ENCODE results near the gene CRK.

CRK gene

DNA sequence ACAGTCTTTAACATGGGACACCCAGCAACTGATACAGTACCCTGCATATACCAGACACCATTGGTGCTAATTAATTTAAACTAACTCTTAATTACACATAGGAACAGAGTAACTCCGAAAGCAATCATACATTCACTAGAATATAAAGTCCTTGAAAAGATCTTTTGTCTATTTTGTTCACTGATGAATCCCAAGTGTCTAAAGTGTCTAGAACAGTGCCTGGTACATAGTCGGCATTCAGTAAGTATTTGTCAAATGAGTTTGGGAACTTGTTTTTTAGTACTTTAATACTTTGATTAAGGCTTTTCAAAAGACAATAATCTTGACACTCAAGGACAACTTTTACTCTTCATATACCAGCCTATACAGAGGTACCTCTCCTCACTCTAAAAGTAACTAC, 69.8 kb downstream of the CRK start:
- Histone ChIP-seq H3K9me3 (ENCODE audit: insufficient read depth, low read length) (no peaks in the 10 kb centered on the region), H3K4me2 (ENCODE audit: low read length) (no peak overlapping the region), H3K79me2 (ENCODE audit: low read length) (peaks cover 100% of the 10 kb centered on the region), H3K36me3 (replicated peaks; ENCODE audit: low read depth, low read length) (peaks cover 5% of the 10 kb centered on the region), H3K27ac (ENCODE audit: low read length) (no peak overlapping the region), H3K4me1 (ENCODE audit: low read length) (no peaks in the 10 kb centered on the region), H3K9ac (ENCODE audit: low read length) (no peak overlapping the region), H2AFZ (ENCODE audit: low read depth, low read length) (no peak overlapping the region), H3K4me3 (ENCODE audit: low read length) (no peak overlapping the region), H4K20me1 (ENCODE audit: insufficient read depth, low read length) (peaks cover 96% of the 10 kb centered on the region), H3K27me3 (ENCODE audit: low read depth, low read length) (no peaks in the 10 kb centered on the region)
- no peak for TF ChIP-seq EZH2phosphoT487 (IDR thresholded peaks at IDR 0.05; ENCODE audit: low read depth)
- no peak for TF ChIP-seq CTCF (IDR thresholded peaks at IDR 0.05; ENCODE audit: low read depth, low read length)

DNA sequence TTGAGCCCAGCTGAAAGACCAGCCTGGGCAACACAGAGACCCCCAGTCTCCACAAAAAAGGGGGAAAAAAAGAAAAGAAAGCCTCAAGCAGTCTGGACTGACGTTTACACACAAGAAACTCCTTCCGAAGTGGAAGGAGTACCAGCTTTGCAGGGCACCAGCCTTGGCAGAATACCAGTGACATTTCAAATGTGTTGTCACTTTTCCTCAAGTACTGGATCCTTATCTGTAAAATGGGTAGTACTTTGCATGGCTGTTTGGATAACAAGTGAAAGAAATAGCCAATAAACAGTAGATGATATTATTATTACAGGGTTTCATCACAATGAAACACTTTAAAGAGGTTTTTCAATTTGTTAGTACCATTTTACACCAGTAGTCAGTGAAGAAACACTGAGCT, 70.2 kb downstream of the CRK start:
- Histone ChIP-seq H4K20me1 (ENCODE audit: insufficient read depth, low read length) (peaks cover 96% of the 10 kb centered on the region), H3K79me2 (ENCODE audit: low read length) (peaks cover 100% of the 10 kb centered on the region), H3K36me3 (replicated peaks; ENCODE audit: low read depth, low read length) (peaks cover 5% of the 10 kb centered on the region), H3K4me3 (ENCODE audit: low read length) (no peak overlapping the region), H3K27me3 (ENCODE audit: low read depth, low read length) (no peaks in the 10 kb centered on the region), H3K4me2 (ENCODE audit: low read length) (no peak overlapping the region), H2AFZ (ENCODE audit: low read depth, low read length) (no peak overlapping the region), H3K9ac (ENCODE audit: low read length) (no peak overlapping the region), H3K27ac (ENCODE audit: low read length) (no peak overlapping the region), H3K4me1 (ENCODE audit: low read length) (no peaks in the 10 kb centered on the region), H3K9me3 (ENCODE audit: insufficient read depth, low read length) (no peaks in the 10 kb centered on the region)
- TF ChIP-seq CTCF (IDR thresholded peaks at IDR 0.05; ENCODE audit: low read depth, low read length) (no peak), EZH2phosphoT487 (IDR thresholded peaks at IDR 0.05; ENCODE audit: low read depth) (no peak)

DNA sequence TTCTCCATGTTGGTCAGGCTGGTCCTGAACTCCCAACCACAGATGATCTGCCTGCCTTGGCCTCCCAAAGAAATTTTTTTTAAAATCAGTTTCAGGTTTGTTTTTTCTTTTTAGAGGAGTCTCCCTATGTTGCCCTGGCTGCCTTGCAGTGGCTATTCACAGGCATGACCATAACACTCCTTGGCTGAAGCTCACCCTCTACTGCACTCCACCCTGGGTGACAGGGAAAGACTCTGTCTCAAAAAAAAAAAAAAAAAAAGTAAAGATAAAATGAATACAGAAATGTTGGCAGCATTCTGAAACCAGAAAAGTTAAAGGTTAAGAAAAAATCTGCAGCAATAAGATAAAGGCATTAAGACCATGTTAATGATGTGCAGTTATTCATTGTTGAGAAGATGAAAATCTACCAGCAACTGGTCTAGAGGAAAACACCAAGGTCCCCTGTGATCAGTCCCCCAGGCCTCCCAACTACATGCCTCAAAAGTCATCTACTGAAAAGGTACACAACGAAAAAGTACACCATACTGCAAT, 71.1 kb downstream of the CRK start:
- Histone ChIP-seq H3K4me2 (ENCODE audit: low read length) (no peak overlapping the region), H3K27ac (ENCODE audit: low read length) (no peak overlapping the region), H3K4me1 (ENCODE audit: low read length) (peaks cover 4% of the 10 kb centered on the region), H3K27me3 (ENCODE audit: low read depth, low read length) (no peaks in the 10 kb centered on the region), H4K20me1 (ENCODE audit: insufficient read depth, low read length) (peaks cover 96% of the 10 kb centered on the region), H3K36me3 (replicated peaks; ENCODE audit: low read depth, low read length) (no peaks in the 10 kb centered on the region), H3K79me2 (ENCODE audit: low read length) (peaks cover 100% of the 10 kb centered on the region), H3K9me3 (ENCODE audit: insufficient read depth, low read length) (no peaks in the 10 kb centered on the region), H3K4me3 (ENCODE audit: low read length) (no peak overlapping the region), H3K9ac (ENCODE audit: low read length) (no peak overlapping the region), H2AFZ (ENCODE audit: low read depth, low read length) (no peak overlapping the region)
- TF ChIP-seq EZH2phosphoT487 (IDR thresholded peaks at IDR 0.05; ENCODE audit: low read depth), result no peak
- no peak for TF ChIP-seq CTCF (IDR thresholded peaks at IDR 0.05; ENCODE audit: low read depth, low read length)

- TF ChIP-seq EZH2phosphoT487 (IDR thresholded peaks at IDR 0.05; ENCODE audit: low read depth), result no peak
- TF ChIP-seq CTCF (IDR thresholded peaks at IDR 0.05; ENCODE audit: low read depth, low read length), result no peak
- H3K79me2 ChIP-seq (ENCODE audit: low read length), result peaks cover 100% of the 10 kb centered on the region
- no peaks in the 10 kb centered on the region for H3K27me3 ChIP-seq (ENCODE audit: low read depth, low read length)
- peaks cover 36% of the 10 kb centered on the region for H3K4me1 ChIP-seq (ENCODE audit: low read length)
- peaks cover 98% of the 10 kb centered on the region for H4K20me1 ChIP-seq (ENCODE audit: insufficient read depth, low read length)
- H3K27ac ChIP-seq (ENCODE audit: low read length), result no peak overlapping the region
- H3K9me3 ChIP-seq (ENCODE audit: insufficient read depth, low read length), result no peaks in the 10 kb centered on the region
- no peak overlapping the region for H3K9ac ChIP-seq (ENCODE audit: low read length)
- peaks cover 13% of the 10 kb centered on the region for H3K36me3 ChIP-seq (replicated peaks; ENCODE audit: low read depth, low read length)
- H2AFZ ChIP-seq (ENCODE audit: low read depth, low read length), result no peak overlapping the region
- no peak overlapping the region for H3K4me3 ChIP-seq (ENCODE audit: low read length)
- H3K4me2 ChIP-seq (ENCODE audit: low read length), result no peak overlapping the region
These were observed 76.1 kb downstream of the CRK start for GRCh38 chr17:1379930-1380313.

Measured in OCI-LY3 (cell line).